K562 (cell line): Measurements from ENCODE around the gene PHTF1. TPM values are rescaled to one million over a fixed set of nuclear protein-coding genes. Genes with fewer than 3 reads are reported as not detected.

Experiments
- AFF1 ChIP-seq, 2 experiments: fragments of 450-650 bp; IDR thresholded peaks; 2 replicates each; pipeline ENCODE4 v1.6.1; 2018; ENCODE audit warnings: mild to moderate bottlenecking in 2 of 2, low read depth in 1 of 2; ENCODE audit not compliant: partially characterized antibody in 2 of 2
- BCL6 ChIP-seq: fragments of 250-450 bp; sonication (Bioruptor Pico); IDR thresholded peaks from 2 replicates; pipeline ENCODE4 v1.4.0; 2020
- CEBPB ChIP-seq: fragments of 450-650 bp; IDR thresholded peaks from 2 replicates; pipeline ENCODE4 v1.6.1; 2016; ENCODE audit warnings: missing genetic modification characterization, missing compliant biosample characterization
- E2F8 ChIP-seq: fragments of 450-650 bp; IDR thresholded peaks from 2 replicates; pipeline ENCODE4 v1.7.1; 2018; ENCODE audit warnings: mild to moderate bottlenecking, low read depth; ENCODE audit not compliant: partially characterized antibody
- ELK3 ChIP-seq: fragments of 450-650 bp; formaldehyde crosslinking; IDR thresholded peaks from 2 replicates; pipeline ENCODE4 v1.4.0; 2020; ENCODE audit warnings: mild to moderate bottlenecking
- MIER1 ChIP-seq: fragments of 450-650 bp; IDR thresholded peaks from 2 replicates; pipeline ENCODE4 v1.6.1; 2016; ENCODE audit warnings: antibody characterized with exemption, mild to moderate bottlenecking, low read depth
- SIN3A ChIP-seq, 2 experiments: fragments of 150-350 bp in 1 of 2; IDR thresholded peaks; 2 replicates each; pipeline ENCODE4 v1.6.1; 2011 to 2016; ENCODE audit warnings: borderline replicate concordance in 2 of 2, low read depth in 2 of 2, low read length in 2 of 2, mild to moderate bottlenecking in 2 of 2, moderate library complexity in 2 of 2; ENCODE audit not compliant: control insufficient read depth in 1 of 2
- TEAD1 ChIP-seq, 2 experiments: fragments of 450-650 bp in 1 of 2; sonication (generic) in 1 of 2; formaldehyde crosslinking; IDR thresholded peaks; 2 replicates each; pipeline versions ENCODE4 v1.4.0 to v1.8.0; 2020 to 2022; ENCODE audit warnings: mild to moderate bottlenecking in 2 of 2, missing genetic modification reagents in 1 of 2
- ZBTB49 ChIP-seq: sonication (generic); formaldehyde crosslinking; IDR thresholded peaks from 2 replicates; pipeline ENCODE4 v1.8.0; 2022; ENCODE audit warnings: missing genetic modification reagents, mild to moderate bottlenecking, borderline replicate concordance
- ZNF3 ChIP-seq: fragments of 250-450 bp; sonication (Bioruptor Pico); IDR thresholded peaks from 2 replicates; pipeline ENCODE4 v1.5.0; 2021; ENCODE audit warnings: mild to moderate bottlenecking, moderate library complexity
- ZNF766 ChIP-seq: fragments of 200-800 bp; sonication (Bioruptor generic); conservative IDR thresholded peaks from 2 replicates; pipeline ENCODE4 v1.6.1; 2016; ENCODE audit warnings: missing genetic modification characterization, missing compliant biosample characterization
- polyA plus RNA-seq, 8 experiments: library from polyadenylated mRNA; depleted of rRNA in 4 of 8; stranded (reverse) in 5 of 8; unstranded in 3 of 8; fragments of >200 nt; fragmentation: Nextera tagmentation in 2 of 8; fragmentation: Illumina TruSeq in 1 of 8; extraction: Ambion mirVana in 2 of 8; extraction: Trizol in 1 of 8; gene quantifications; 2 replicates each; pipeline versions ENCODE4 v1.2.1 to v1.2.3, GENCODE V29; 2011 to 2014; ENCODE audit warnings: inconsistent platforms in 1 of 8, missing spikeins in 1 of 8
- total RNA-seq, 7 experiments: library from RNA; depleted of rRNA in 6 of 7; stranded (reverse); fragments of >200 nt in 6 of 7; fragmentation: Illumina TruSeq in 2 of 7; extraction: Trizol in 2 of 7; gene quantifications; 2 replicates each; pipeline versions ENCODE4 v1.2.1 to v1.2.3, GENCODE V29; 2011 to 2021; ENCODE audit warnings: low replicate concordance in 1 of 7

Gene PHTF1
- total and polyA plus RNA-seq, 9 of the 15 experiments (the other 6 are each of a cell fraction or from before 2014, with no cell fraction given), result 8.4 to 36.2 (median 23.0) TPM

- no peak for TF ChIP-seq ELK3 (CRISPR knock-in tag)
- no peak for TF ChIP-seq BCL6 (CRISPR knock-in tag)
- 0 out of 4 replicates have a peak, but pooled peaks of 1 of the 2 experiments have one; percentile 44 for TF ChIP-seq TEAD1 (CRISPR knock-in tag; IDR thresholded peaks at IDR 0.05)
- TF ChIP-seq ZNF3 (CRISPR knock-in tag), result no peak
- TF ChIP-seq SIN3A (IDR thresholded peaks at IDR 0.05; ENCODE audit: borderline replicate concordance in 2 of 2, control insufficient read depth in 1 of 2, low read depth in 2 of 2, low read length in 2 of 2), result no peak
- TF ChIP-seq E2F8, result no peak
- TF ChIP-seq ZNF766 (CRISPR knock-in tag), result no peak
- 0 out of 2 replicates have a peak, but pooled peaks have one; percentile 34 for TF ChIP-seq CEBPB (tag)
- no peak for TF ChIP-seq ZBTB49 (CRISPR knock-in tag)
- no peak for TF ChIP-seq MIER1
- TF ChIP-seq AFF1 (IDR thresholded peaks at IDR 0.05; ENCODE audit: low read depth in 1 of 2, partially characterized antibody in 2 of 2), result no peak
Observed at GRCh38 chr1:113677250-113678158, 81.8 kb downstream of the PHTF1 start (continued).
